Measurements from ENCODE around the gene SOAT1.

- TF ChIP-seq CTCF (IDR thresholded peaks at IDR 0.05; ENCODE audit: insufficient read depth, low read depth, low read length) (no peak), EZH2 (IDR thresholded peaks at IDR 0.05; ENCODE audit: insufficient read depth, low read length) (no peak)
These were observed 36.3 kb downstream of the SOAT1 start for GRCh38 chr1:179329862-179330261.
